GM18867 (cell line): ENCODE results near the gene NLRC5.
"Not testable (repeated sequence)": the region's sequence is repeated elsewhere in the genome, so short reads cannot be mapped to it uniquely, and the experiment has no call there.

ENCODE experiments used
- ATAC-seq: cut with Tn5 transposase; IDR thresholded peaks from one replicate; pipeline ENCODE4 v1.9.1; 2021; ENCODE audit warnings: mild to moderate bottlenecking, moderate library complexity; ENCODE audit not compliant: unreplicated experiment

NLRC5 gene

DNA sequence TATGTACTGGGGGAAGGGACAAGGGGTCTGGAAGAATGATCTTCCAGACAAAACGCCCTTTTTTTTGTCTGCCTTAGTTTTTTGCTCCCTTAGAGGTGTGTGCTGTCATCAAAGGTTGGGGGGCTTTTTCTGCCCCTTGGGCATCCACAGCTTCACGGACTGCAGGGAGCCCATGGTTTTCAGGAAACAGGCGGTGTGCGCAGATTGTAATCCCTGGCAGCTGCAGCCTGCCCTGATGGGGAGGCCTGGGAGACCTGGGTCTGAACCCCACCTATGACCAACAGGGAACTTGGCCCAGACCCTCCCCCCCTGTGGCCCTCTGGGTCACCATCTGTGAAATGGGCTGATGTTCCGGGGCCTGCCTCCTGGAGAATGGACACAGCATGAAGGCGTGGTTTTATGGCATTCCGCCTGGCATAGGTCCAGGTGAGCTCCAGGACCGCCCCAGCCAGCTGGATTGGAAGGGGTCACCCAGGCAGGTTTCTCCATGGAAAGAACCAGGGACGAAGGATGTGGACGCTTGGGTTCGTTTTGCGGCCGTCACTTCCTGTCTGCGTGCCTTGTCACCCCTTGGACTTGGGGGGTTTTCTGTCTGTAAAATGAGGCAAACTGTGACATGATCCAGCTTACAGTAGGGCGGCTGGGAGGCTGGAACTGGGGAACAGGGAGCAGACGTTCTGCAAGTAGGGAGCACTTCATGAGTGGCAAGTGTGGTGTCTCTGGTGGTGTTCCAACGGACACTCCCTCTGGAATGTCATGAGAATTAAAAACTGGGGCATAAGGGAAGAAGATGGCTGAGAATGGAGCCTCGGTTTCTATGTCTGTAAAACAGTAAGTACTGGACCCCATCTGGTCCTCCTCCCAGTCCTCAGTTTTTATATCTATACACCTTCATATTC is 104.6 kb downstream of the NLRC5 start:
- ATAC-seq, result no peak

DNA sequence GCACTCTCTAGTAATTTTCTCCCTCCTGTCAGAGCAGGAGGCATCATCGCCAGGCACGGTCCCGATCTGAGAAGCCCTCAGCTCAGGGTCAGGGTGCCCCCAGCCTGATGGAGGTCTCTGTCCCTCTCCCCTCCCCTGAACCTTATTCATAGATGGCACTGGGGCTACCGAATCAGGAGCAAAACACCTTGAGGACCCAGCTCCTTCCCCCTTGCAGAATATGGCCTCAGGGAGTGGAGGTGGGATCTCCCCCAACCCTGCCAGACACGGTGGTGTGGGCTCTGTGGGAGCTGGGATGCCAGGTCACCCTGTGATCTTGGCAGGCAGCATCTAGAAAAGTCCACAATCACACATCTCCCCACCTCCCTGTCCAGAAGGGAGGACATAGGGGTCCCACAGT is 105.6 kb downstream of the NLRC5 start:
- ATAC-seq, result no peak

GRCh38 chr16:57096192-57096591 is 106.8 kb downstream of the NLRC5 start:
- no peak for ATAC-seq

DNA sequence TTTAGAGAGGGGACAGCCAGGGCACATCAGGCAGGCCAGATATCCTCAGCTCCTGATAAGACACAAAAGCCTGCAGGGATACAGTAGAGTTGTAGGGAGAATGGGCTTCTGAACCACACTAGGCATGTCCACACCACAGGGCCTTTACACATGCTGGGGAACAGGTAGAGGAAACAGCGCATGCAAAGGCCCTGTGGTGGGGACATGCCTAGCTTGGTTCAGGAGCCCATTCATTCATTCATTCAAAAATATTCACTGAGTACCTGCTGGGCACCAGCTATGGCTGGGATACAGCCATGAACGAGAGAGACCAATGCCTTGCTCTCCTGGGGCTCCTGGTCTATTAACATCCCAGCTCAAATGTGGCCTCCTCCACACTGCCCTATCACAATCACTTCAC is 107.4 kb downstream of the NLRC5 start:
- ATAC-seq, result no peak

GRCh38 chr16:57098188-57098841 is 109.0 kb downstream of the NLRC5 start:
- ATAC-seq, result no peak

DNA sequence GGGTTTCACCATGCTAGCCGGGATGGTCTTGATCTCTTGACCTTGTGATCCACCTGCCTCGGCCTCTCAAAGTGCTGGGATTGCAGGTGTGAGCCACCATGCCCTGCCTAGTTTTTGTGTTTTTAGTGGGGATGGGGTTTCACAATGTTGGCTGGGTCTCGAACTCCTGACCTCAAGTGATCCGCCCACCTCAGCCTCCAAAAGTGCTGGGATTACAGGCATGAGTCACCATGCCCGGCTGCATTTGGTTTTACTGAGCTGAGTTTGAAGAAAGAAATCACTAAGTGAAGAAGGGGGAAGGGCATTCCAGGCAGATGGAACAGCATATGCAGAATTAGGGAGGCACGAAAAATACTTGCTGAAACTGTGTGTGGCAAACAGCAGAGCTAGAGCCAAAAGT is 110.6 kb downstream of the NLRC5 start:
- ATAC-seq, result not testable (repeated sequence)

- no peak for ATAC-seq
Measured at GRCh38 chr16:57100445-57100844, 111.1 kb downstream of the NLRC5 start.

GRCh38 chr16:57102888-57103851 is 113.8 kb downstream of the NLRC5 start:
- no peak for ATAC-seq

- ATAC-seq, result no peak
Measured at GRCh38 chr16:57104706-57105105, 115.3 kb downstream of the NLRC5 start.

GRCh38 chr16:57105184-57105583 is 115.8 kb downstream of the NLRC5 start:
- no peak for ATAC-seq

DNA sequence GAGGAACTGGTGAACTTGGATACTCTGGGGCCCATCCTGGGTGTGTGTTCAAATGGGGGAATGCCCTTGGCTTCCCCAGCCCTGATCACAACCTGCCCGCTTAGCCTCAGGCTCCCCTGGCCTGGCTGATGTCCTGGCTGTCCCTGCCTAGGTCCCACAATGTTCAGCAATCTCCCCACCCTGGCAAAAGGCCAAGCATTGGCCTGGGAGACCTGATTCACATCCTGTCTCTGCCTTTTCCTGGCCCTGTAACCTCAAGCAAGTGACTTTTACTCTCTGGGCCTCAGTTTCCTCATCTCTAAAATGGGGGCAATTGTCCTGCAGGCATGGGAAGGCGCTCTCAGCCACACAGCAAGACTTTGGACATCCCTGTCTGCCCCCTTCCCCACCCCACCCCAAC is 117.4 kb downstream of the NLRC5 start:
- no peak for ATAC-seq

- ATAC-seq, result no peak
Measured at GRCh38 chr16:57107321-57107922, 118.1 kb downstream of the NLRC5 start.

DNA sequence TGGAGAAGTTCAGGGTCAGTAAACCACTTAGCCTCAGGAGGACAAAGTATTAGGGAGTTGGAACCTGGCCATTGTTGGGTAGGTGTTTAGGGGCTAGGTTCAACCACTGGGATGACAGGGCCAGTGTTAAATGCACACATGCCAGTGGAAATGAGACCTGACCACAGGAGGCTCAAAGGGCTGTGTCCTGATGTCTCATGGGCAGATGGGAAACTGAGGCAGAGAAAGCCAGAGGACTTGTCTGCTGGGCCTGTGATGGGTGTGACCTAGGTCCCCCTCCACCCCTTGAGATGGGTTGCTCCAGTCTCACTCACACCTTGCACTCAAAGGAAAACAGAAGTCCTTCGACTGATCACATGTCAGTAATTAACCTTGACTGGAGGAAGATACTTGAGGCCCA is 119.1 kb downstream of the NLRC5 start:
- ATAC-seq, result no peak

GRCh38 chr16:57109259-57110105 is 120.1 kb downstream of the NLRC5 start:
- not testable (repeated sequence) for ATAC-seq

GRCh38 chr16:57110937-57111336 is 121.6 kb downstream of the NLRC5 start:
- ATAC-seq, result no peak

DNA sequence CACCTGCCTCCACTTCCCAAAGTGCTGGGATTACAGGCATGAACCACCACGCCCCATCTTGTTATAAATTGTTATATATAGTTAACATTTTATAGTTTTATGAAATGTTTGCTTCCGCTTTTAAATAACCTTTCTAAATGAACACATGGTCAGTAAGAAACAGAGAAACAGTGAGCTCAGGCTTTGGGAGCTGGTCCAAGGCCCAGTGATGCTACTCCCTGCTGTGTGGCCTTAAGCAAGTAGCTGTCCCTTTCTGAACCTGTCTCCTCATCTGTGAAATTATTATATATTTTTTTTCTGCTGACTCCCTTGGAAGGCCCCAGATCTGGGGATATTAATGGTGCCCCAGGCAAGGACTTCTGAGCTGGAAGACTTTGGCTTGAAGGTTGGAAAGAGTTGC is 122.1 kb downstream of the NLRC5 start:
- ATAC-seq, result no peak

DNA sequence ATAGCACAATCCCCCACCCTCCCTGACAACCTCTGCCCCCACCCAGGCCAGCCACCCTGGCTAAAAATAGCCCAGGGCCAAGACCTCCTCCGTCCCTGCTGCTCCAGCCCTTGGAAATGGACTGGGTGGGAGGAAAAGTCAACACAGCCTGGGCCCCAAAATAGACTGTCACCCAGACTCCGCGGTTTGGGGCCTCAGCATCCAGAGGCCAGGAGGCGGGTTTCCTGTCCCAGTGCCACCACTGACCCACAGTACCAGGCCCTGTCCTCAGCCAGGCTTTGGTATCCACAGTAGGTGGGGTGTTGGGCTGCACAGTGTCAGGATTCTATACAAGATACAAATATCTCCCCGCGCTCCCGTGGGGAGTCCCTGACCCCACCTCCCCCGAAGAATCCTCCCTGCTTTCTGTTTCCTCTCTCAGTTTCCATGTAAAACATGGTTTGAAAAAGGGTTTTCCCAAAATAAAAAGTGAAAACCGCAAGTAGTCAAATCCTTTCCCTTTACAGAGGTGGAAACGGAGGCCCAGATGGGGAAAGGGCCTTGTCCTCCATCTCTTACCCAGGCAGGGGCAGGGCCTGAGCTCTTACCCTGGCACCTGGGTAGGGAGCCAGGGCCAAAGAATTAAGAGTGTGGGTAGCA is 123.2 kb downstream of the NLRC5 start:
- ATAC-seq, result no peak

GRCh38 chr16:57113042-57113453 is 123.7 kb downstream of the NLRC5 start:
- no peak for ATAC-seq

- ATAC-seq, result no peak
Measured at GRCh38 chr16:57113664-57114063, 124.3 kb downstream of the NLRC5 start.
